Measurements from ENCODE around the gene MBTPS2.

GRCh38 chrX:21802054-21802670 lies 37.3 kb upstream of the MBTPS2 start:
- no peak for TF ChIP-seq ZNF274 (IDR thresholded peaks at IDR 0.05; ENCODE audit: low read depth, low read length)
- TF ChIP-seq YY1 (IDR thresholded peaks at IDR 0.05; ENCODE audit: insufficient read depth, insufficient read length), result no peak

Data from NT2/D1 (cell line).